CD8-positive, alpha-beta memory T cell (primary cell): ENCODE measurements around the gene RNF121. TPM values are rescaled to one million over a fixed set of nuclear protein-coding genes. Genes with fewer than 3 reads are reported as not detected.

ENCODE experiments used
- CTCF ChIA-PET: fragments of 350-600 bp; sonication (Branson Sonifier 250); formaldehyde crosslinking; loops from one replicate; lab custom pipeline; 2021; ENCODE audit warnings: antibody characterized with exemption; lab: Charles Lee
- POLR2A ChIA-PET: fragments of 350-600 bp; sonication (Branson Sonifier 250); formaldehyde crosslinking; loops from one replicate; lab custom pipeline; 2021; ENCODE audit warnings: antibody characterized with exemption; lab: Charles Lee
- DNase-seq, 5 donors: peaks; one replicate each; pipeline versions ENCODE4 v3.0.0 to v3.0.0-alpha.2; 2020 to 2022; ENCODE audit warnings: mixed read lengths in 1 of 5
- H3K27ac ChIP-seq: one replicate; pipeline ENCODE4 v1.7.0; 2013; ENCODE audit warnings: low read depth, mild to moderate bottlenecking, low read length, moderate library complexity
- H3K27me3 ChIP-seq: 2 replicates; pipeline ENCODE4 v1.7.0; 2013; ENCODE audit warnings: low read length, mild to moderate bottlenecking; ENCODE audit not compliant: insufficient read depth, poor library complexity, severe bottlenecking
- H3K36me3 ChIP-seq: 2 replicates; pipeline ENCODE4 v1.7.0; 2013; ENCODE audit warnings: mild to moderate bottlenecking, low read length, moderate library complexity; ENCODE audit not compliant: insufficient read depth
- H3K4me1 ChIP-seq: 2 replicates; pipeline ENCODE4 v1.7.0; 2013; ENCODE audit warnings: mild to moderate bottlenecking, low read length, moderate library complexity; ENCODE audit not compliant: insufficient read depth
- H3K4me3 ChIP-seq: 2 replicates; pipeline ENCODE4 v1.7.0; 2013; ENCODE audit warnings: mild to moderate bottlenecking, low read length
- H3K9me3 ChIP-seq: 2 replicates; pipeline ENCODE4 v1.7.0; 2013; ENCODE audit warnings: mild to moderate bottlenecking, low read length
- H3K27ac Mint-ChIP-seq, 8 donors: one replicate each; pipeline ENCODE4 v1.8.0; 2020 to 2021; ENCODE audit warnings: mixed read lengths in 8 of 8, mild to moderate bottlenecking in 6 of 8, inconsistent platforms in 3 of 8, moderate library complexity in 3 of 8
- H3K27me3 Mint-ChIP-seq, 2 donors: one replicate each; pipeline ENCODE4 v1.8.0; 2020 to 2021; ENCODE audit warnings: mixed read lengths in 2 of 2, mild to moderate bottlenecking in 1 of 2, moderate library complexity in 1 of 2
- H3K36me3 Mint-ChIP-seq, 3 donors: one replicate each; pipeline ENCODE4 v1.8.0; 2020 to 2021; ENCODE audit warnings: mixed read lengths in 3 of 3, inconsistent platforms in 1 of 3, mild to moderate bottlenecking in 1 of 3
- H3K4me1 Mint-ChIP-seq, 3 donors: one replicate each; pipeline ENCODE4 v1.8.0; 2020 to 2021; ENCODE audit warnings: mixed read lengths in 3 of 3, inconsistent platforms in 1 of 3, mild to moderate bottlenecking in 1 of 3
- H3K4me3 Mint-ChIP-seq, 7 donors: one replicate each; pipeline ENCODE4 v1.8.0; 2020 to 2021; ENCODE audit warnings: mixed read lengths in 7 of 7, mild to moderate bottlenecking in 6 of 7, moderate library complexity in 4 of 7, inconsistent platforms in 2 of 7
- H3K9me3 Mint-ChIP-seq, 5 donors: one replicate each; pipeline ENCODE4 v1.8.0; 2020 to 2022; ENCODE audit warnings: mixed read lengths in 5 of 5, mild to moderate bottlenecking in 3 of 5, moderate library complexity in 2 of 5, inconsistent platforms in 1 of 5
- polyA plus RNA-seq: library from polyadenylated mRNA; unstranded; fragments of 300-500 nt; fragmentation: Illumina TruSeq; gene quantifications from one replicate; pipeline ENCODE4 v1.2.3, GENCODE V29; 2021
- total RNA-seq, 2 experiments: library from RNA; stranded (reverse); gene quantifications; one replicate each; pipeline ENCODE4 v1.2.3, GENCODE V29; 2021

Gene RNF121
- total and polyA plus RNA-seq, 3 experiments from 2014 or later, result 9.4 to 62.1 (median 57.3) TPM

DNA sequence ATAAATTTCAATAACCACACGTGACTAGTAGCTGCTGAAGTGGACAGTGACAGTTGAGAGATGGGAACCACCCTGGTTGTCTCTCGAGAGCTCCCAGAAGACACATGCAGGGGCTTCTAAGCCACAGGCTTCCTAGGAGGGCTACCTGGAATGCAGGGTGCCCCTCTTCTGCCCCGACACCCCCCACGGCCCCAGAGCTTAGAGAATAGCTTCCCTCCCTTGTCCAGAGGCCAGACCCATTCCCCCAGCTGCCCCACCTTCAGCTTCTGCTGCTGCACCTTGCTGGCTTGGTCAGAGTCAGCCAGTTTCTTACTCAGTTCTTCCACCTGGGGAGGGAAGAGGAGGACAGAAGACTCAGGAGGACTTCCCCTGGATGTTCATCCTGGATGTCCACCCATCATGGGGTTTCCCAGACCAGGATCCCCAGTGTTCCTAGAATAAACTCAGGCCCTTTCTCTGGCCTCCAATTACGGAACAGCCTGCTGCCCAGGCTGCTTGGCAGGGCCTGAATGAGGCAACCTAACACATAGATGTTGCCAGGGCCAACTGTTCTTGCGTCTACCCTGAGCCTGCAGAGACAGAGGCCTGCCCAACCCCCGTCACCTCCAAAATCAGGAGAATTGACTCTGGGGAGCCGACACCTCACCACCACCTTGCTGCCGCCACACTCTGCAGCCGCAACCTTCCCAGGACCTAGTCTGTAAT is 81.8 kb downstream of the RNF121 start:
- Histone ChIP-seq H3K4me3 (no peak overlapping the region), H3K27me3 (no peaks in the 10 kb centered on the region), H3K4me1 (no peaks in the 10 kb centered on the region), H3K9me3 (no peaks in the 10 kb centered on the region), H3K36me3 (peaks cover 91% of the 10 kb centered on the region), H3K27ac (no peak overlapping the region)
- Mint-ChIP-seq H3K4me3 (no peak overlapping the region), H3K27me3 (peaks cover 0 to 3% of the 10 kb centered on the region in 2 donors), H3K4me1 (peaks cover 0 to 1% (median 0%) of the 10 kb centered on the region in 3 donors), H3K27ac (peak overlapping the region in 5 of 8 donors; percentile 6 to 37 (median 29)), H3K36me3 (peaks cover 4 to 99% (median 30%) of the 10 kb centered on the region in 3 donors), H3K9me3 (no peaks in the 10 kb centered on the region)
- CTCF ChIA-PET, result interaction anchor here (1.1 to 1.2 kb wide), 2 partner anchors 15 to 19 kb away, joined by 5 to 7 read pairs; no protein-coding TSS in a partner anchor
- no peak for DNase-seq
- POLR2A ChIA-PET, result no interaction called here

DNA sequence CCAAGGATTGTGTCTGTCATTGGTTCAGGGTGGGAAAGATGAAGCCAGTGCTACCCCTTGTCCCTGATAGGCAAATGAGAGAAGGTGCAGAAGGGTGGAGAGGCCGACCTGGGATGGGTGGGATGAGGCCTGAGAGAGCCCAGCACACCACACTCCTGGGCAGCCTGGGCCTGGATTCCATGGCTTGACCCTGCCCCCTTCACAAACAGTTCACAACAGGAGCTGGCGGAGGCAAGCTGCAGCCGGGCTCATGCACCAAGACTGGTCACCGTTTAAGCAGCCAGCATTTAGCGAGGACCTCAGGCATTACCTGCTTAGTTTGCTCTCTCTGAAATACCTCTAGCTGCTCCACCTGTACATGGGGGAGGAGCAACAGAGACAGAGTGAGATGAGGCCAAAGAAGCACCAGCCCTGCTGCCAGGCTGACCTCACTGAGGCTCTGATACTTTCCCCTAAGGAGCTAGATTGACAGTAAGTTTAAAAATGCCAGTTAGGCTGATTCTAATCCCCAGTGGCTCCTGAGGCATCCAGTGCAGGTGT is 83.3 kb downstream of the RNF121 start:
- Mint-ChIP-seq H3K27me3 (peaks cover 0 to 3% of the 10 kb centered on the region in 2 donors), H3K4me1 (peaks cover 0 to 1% (median 0%) of the 10 kb centered on the region in 3 donors), H3K9me3 (no peaks in the 10 kb centered on the region), H3K4me3 (no peak overlapping the region), H3K27ac (peak overlapping the region in 6 of 8 donors; percentile 23 to 89 (median 52)), H3K36me3 (peaks cover 4 to 99% (median 31%) of the 10 kb centered on the region in 3 donors)
- H3K27ac ChIP-seq, result no peak overlapping the region
- H3K27me3 ChIP-seq, result no peaks in the 10 kb centered on the region
- DNase-seq, result no peak
- no peaks in the 10 kb centered on the region for H3K9me3 ChIP-seq
- no peak overlapping the region for H3K4me3 ChIP-seq
- no peaks in the 10 kb centered on the region for H3K4me1 ChIP-seq
- peaks cover 92% of the 10 kb centered on the region for H3K36me3 ChIP-seq
- POLR2A ChIA-PET, result interaction anchor here (0.5 to 1.3 kb wide), 2 partner anchors 14 to 83 kb away, joined by 3 to 4 read pairs; no protein-coding TSS in a partner anchor
- CTCF ChIA-PET, result interaction anchor here (1.0 to 1.6 kb wide), 5 partner anchors 9 to 79 kb away, joined by 3 to 5 read pairs (median 4); no protein-coding TSS in a partner anchor

DNA sequence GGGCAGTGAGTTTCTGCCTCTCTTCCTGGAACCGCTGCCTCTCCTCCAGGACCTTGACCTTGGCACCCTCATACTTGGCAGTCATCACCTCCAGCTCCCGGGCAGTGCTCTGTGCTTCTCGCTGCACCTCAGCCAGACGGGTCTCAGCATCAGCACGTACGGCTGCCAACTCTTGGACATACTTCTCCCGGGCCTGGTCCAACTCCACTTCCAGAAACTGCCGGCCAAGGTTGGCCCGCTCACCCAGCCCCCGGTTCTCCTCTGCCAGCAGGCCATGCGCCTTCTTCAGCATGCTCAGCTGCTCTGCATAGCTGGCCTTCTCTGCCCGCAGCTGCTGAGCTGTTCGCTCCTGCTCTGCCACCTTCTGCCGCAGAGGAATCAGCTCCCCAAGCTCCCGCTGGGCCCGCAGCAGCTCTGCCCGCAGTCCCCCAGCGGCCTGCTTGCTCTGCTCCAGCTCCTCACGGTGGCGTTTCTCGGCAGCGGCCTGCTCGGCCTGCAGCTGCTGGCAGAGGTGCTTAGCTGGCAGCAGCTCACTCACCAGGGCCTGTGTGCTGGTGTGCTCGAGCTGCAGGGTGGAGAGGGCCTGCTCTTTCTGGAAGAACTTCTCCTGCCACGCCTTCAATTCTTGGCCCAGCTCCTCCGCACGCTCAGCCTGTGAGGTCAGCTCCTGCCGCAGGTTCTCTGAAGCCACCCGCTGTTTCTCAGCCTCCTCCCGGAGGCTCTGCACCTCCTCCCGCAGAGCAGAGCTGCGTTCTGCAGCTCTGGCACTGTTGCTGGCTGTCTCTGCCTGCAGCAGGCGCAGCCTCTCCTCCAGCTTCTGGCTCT is 84.3 kb downstream of the RNF121 start:
- no peak overlapping the region for H3K27ac ChIP-seq
- H3K27me3 ChIP-seq, result no peaks in the 10 kb centered on the region
- H3K36me3 Mint-ChIP-seq, result peaks cover 0 to 99% (median 27%) of the 10 kb centered on the region in 3 donors
- no peaks in the 10 kb centered on the region for H3K4me1 ChIP-seq
- H3K4me3 ChIP-seq, result no peak overlapping the region
- POLR2A ChIA-PET, result interaction anchor here (0.5 to 1.3 kb wide), 2 partner anchors 15 to 82 kb away, joined by 3 to 4 read pairs; no protein-coding TSS in a partner anchor
- DNase-seq, result no peak
- H3K9me3 ChIP-seq, result no peaks in the 10 kb centered on the region
- H3K9me3 Mint-ChIP-seq, result no peaks in the 10 kb centered on the region
- H3K36me3 ChIP-seq, result peaks cover 92% of the 10 kb centered on the region
- H3K27me3 Mint-ChIP-seq, result peaks cover 0 to 1% of the 10 kb centered on the region in 2 donors
- CTCF ChIA-PET, result interaction anchor here (1.0 to 4.8 kb wide), 4 partner anchors 8 to 35 kb away, joined by 3 to 23 read pairs (median 4); no protein-coding TSS in a partner anchor
- H3K27ac Mint-ChIP-seq, result peak overlapping the region in 4 of 8 donors; percentile 17 to 87 (median 46)
- no peak overlapping the region for H3K4me3 Mint-ChIP-seq
- H3K4me1 Mint-ChIP-seq, result peaks cover 0 to 1% (median 0%) of the 10 kb centered on the region in 3 donors

DNA sequence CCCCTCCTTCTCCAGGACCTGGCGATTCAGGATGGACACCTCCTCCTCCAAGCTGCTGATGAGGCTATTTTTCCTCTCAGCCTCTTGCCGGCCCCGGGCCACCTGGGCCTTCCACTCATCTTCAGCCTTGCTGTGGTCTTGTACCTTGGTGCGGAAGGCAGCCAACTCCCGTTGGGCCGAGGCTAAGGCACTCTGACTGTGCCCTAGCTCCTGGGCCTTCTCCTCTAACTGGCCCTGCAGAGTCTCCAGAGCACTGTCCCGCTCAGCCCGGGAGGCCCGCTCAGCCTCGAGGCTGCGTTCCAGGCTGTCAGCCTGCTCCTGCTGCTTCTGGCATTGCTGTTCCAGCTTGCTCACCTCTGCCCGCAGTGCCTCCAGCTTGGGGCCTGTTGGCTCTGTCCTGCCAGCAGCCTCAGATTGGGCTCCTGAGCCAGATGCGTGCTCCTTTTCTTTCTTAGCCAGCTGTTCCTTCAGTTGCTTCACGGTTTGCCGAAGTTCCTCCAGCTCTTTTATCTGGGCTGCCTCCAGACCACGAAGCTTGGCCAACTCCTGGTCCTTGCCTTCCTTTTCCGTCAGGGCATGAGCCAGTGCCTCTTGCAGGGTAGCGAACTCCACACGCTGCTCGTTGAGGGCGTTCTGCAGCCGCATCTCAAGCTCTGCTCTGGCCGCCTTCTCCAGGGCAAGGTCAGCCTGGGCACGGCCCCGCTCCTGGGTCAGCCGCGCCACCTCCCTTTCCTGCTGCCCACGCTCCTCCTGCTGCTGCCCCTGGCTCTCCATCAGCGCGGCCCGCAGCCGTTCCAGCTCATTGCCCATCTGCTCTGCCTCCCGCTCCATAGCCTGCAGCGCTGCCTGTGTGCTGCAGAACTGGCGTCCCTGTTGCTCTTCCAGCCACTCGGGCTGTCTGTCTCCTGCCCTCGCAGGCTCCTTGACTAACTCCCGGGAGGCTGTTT is 85.2 kb downstream of the RNF121 start:
- Mint-ChIP-seq H3K36me3 (peaks cover 0 to 100% (median 28%) of the 10 kb centered on the region in 3 donors), H3K9me3 (no peaks in the 10 kb centered on the region), H3K4me1 (no peaks in the 10 kb centered on the region), H3K27ac (peak overlapping the region in 4 of 8 donors; percentile 17 to 90 (median 44)), H3K4me3 (peak overlapping the region in 1 of 7 donors; percentile 75), H3K27me3 (peaks cover 0 to 1% of the 10 kb centered on the region in 2 donors)
- peaks cover 94% of the 10 kb centered on the region for H3K36me3 ChIP-seq
- H3K27ac ChIP-seq, result no peak overlapping the region
- no peak for DNase-seq
- H3K4me3 ChIP-seq, result no peak overlapping the region
- H3K27me3 ChIP-seq, result no peaks in the 10 kb centered on the region
- POLR2A ChIA-PET, result no interaction called here
- H3K4me1 ChIP-seq, result no peaks in the 10 kb centered on the region
- CTCF ChIA-PET, result interaction anchor here (1.0 to 4.8 kb wide), 4 partner anchors 11 to 169 kb away, joined by 3 to 23 read pairs (median 4); no protein-coding TSS in a partner anchor
- no peaks in the 10 kb centered on the region for H3K9me3 ChIP-seq

GRCh38 chr11:72014761-72015320 is 86.0 kb downstream of the RNF121 start:
- Histone ChIP-seq H3K4me1 (no peaks in the 10 kb centered on the region), H3K4me3 (no peak overlapping the region), H3K36me3 (peaks cover 95% of the 10 kb centered on the region), H3K27me3 (no peaks in the 10 kb centered on the region), H3K27ac (no peak overlapping the region), H3K9me3 (no peaks in the 10 kb centered on the region)
- Mint-ChIP-seq H3K4me3 (no peak overlapping the region), H3K27ac (peak overlapping the region in 2 of 8 donors; percentile 78 to 94), H3K27me3 (no peaks in the 10 kb centered on the region), H3K9me3 (no peaks in the 10 kb centered on the region), H3K4me1 (no peaks in the 10 kb centered on the region), H3K36me3 (peaks cover under 1 to 100% (median 29%) of the 10 kb centered on the region in 3 donors)
- ChIA-PET POLR2A (no interaction called here), CTCF (interaction anchor here (1.0 to 4.8 kb wide), 5 partner anchors 11 to 168 kb away, joined by 3 to 23 read pairs (median 4); no protein-coding TSS in a partner anchor)
- DNase-seq, result no peak

GRCh38 chr11:72015511-72016061 is 86.7 kb downstream of the RNF121 start:
- H3K27me3 Mint-ChIP-seq, result no peaks in the 10 kb centered on the region
- H3K27me3 ChIP-seq, result no peaks in the 10 kb centered on the region
- CTCF ChIA-PET, result interaction anchor here (1.2 to 4.8 kb wide), 3 partner anchors 10 to 168 kb away, joined by 3 to 23 read pairs (median 4); no protein-coding TSS in a partner anchor
- peak overlapping the region in 1 of 8 donors; percentile 94 for H3K27ac Mint-ChIP-seq
- H3K4me1 ChIP-seq, result no peaks in the 10 kb centered on the region
- POLR2A ChIA-PET, result no interaction called here
- H3K4me3 ChIP-seq, result no peak overlapping the region
- H3K36me3 ChIP-seq, result peaks cover 94% of the 10 kb centered on the region
- H3K27ac ChIP-seq, result no peak overlapping the region
- H3K9me3 ChIP-seq, result no peaks in the 10 kb centered on the region
- peaks cover 6 to 99% (median 33%) of the 10 kb centered on the region in 3 donors for H3K36me3 Mint-ChIP-seq
- no peak for DNase-seq
- H3K4me3 Mint-ChIP-seq, result no peak overlapping the region
- no peaks in the 10 kb centered on the region for H3K9me3 Mint-ChIP-seq
- H3K4me1 Mint-ChIP-seq, result no peaks in the 10 kb centered on the region
